Endothelial cell of umbilical vein (primary cell): Measurements from ENCODE around the gene SPTBN4.

ENCODE experiments used
- CTCF ChIP-seq, 2 donors: IDR thresholded peaks; 1 replicate in 1 of 2; 2 replicates in 1 of 2; pipeline ENCODE4 v1.5.1; 2011; ENCODE audit warnings: low read length in 2 of 2, mild to moderate bottlenecking in 2 of 2, moderate library complexity in 2 of 2, control low read depth in 1 of 2, inconsistent platforms in 1 of 2, low read depth in 1 of 2; ENCODE audit not compliant: insufficient read depth in 1 of 2; ENCODE audit errors: extremely low read depth in 1 of 2
- EZH2 ChIP-seq: IDR thresholded peaks from 2 replicates; pipeline ENCODE4 v1.6.1; 2012; ENCODE audit warnings: borderline replicate concordance, low read depth, mild to moderate bottlenecking, moderate library complexity, low read length, inconsistent platforms; ENCODE audit not compliant: severe bottlenecking
- POLR2A ChIP-seq: IDR thresholded peaks from 2 replicates; pipeline ENCODE4 v1.6.1; 2012; ENCODE audit warnings: low read depth, mild to moderate bottlenecking, control low read depth, low read length
- POLR2AphosphoS5 ChIP-seq: IDR thresholded peaks from 2 replicates; pipeline ENCODE4 v1.6.1; 2012; ENCODE audit warnings: low read depth, mild to moderate bottlenecking, control low read depth, low read length, moderate library complexity; ENCODE audit not compliant: insufficient read depth
- TF ChIP-seq, protein P1 (sequence below): IDR thresholded peaks from 2 replicates; pipeline ENCODE4 v1.6.1; 2011; ENCODE audit not compliant: insufficient read depth, insufficient read length

GRCh38 chr19:40604171-40604646 lies 137.4 kb downstream of the SPTBN4 start:
- TF ChIP-seq CTCF (IDR thresholded peaks at IDR 0.05; ENCODE audit: extremely low read depth in 1 of 2, insufficient read depth in 1 of 2, low read depth in 1 of 2, low read length in 2 of 2) (no peak), POLR2AphosphoS5 (no peak), POLR2A (no peak), EZH2 (no peak)
- TF ChIP-seq, protein P1, sequence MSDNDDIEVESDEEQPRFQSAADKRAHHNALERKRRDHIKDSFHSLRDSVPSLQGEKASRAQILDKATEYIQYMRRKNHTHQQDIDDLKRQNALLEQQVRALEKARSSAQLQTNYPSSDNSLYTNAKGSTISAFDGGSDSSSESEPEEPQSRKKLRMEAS = no peak
